Ovary (tissue), 3 donors: ENCODE measurements around the gene RAP1GAP.

Experiments
- POLR2A ChIP-seq: fragments of 450-650 bp; IDR thresholded peaks from one replicate; pipeline ENCODE4 v1.6.1; 2017; ENCODE audit warnings: antibody characterized with exemption, mild to moderate bottlenecking, moderate library complexity
- TF ChIP-seq, protein P1 (sequence below), 3 donors: fragments of 450-650 bp in 2 of 3; fragments of 200-600 bp in 1 of 3; IDR thresholded peaks; one replicate each; pipeline versions ENCODE4 v1.5.1 to v1.8.0; 2016 to 2022; ENCODE audit warnings: antibody characterized with exemption in 3 of 3, mild to moderate bottlenecking in 1 of 3
- donor health status: DM: no; HTN: no; CAD: no.

DNA sequence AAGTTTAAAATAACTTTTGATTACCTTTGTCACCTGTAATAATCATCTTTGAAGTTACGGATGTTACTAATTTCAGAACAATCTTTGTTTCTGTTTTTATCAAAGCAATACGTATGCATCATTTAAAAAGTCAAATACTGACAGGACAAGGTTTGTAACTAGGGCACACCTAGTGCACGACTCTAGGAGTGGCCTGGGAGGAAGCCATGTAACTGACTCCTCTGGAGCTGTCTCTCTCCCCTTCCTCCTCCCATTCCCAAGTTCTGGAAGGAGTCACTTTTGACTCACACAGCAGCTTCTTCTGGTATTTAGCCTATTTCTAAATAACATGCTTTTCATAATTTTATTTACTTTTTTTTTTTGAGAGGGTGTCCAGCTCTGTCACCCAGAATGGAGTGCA lies 11.8 kb upstream of the RAP1GAP start:
- TF ChIP-seq, protein P1, sequence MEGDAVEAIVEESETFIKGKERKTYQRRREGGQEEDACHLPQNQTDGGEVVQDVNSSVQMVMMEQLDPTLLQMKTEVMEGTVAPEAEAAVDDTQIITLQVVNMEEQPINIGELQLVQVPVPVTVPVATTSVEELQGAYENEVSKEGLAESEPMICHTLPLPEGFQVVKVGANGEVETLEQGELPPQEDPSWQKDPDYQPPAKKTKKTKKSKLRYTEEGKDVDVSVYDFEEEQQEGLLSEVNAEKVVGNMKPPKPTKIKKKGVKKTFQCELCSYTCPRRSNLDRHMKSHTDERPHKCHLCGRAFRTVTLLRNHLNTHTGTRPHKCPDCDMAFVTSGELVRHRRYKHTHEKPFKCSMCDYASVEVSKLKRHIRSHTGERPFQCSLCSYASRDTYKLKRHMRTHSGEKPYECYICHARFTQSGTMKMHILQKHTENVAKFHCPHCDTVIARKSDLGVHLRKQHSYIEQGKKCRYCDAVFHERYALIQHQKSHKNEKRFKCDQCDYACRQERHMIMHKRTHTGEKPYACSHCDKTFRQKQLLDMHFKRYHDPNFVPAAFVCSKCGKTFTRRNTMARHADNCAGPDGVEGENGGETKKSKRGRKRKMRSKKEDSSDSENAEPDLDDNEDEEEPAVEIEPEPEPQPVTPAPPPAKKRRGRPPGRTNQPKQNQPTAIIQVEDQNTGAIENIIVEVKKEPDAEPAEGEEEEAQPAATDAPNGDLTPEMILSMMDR (IDR thresholded peaks at IDR 0.05) = no peak
- no peak for TF ChIP-seq POLR2A
